ENCODE results near the gene HDGFL3. TPM values are rescaled to one million over a fixed set of nuclear protein-coding genes. Genes with fewer than 3 reads are reported as not detected.

The HDGFL3 gene
- total RNA-seq, 4 donors from 2014 or later, result 3.7 to 47.7 (median 17.1) TPM

DNA sequence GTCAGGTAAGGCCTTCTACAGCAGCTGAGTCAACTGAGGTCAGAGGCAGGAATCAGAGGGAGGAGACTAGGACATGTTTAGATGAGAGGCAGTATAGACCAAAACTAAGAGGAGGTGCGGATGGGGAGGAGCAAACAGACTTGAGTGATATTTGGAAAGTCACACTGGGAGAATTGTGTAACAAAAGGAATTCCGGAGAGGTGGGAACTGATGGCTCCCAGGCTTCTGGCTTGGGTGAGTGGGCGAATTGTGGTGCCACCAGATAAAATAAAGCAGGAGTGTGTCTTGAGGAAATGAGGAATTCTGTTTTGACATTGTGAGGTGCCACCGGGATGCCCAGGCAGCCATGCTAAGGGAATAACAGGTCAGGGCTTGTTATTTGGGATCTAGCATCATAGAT, 103.5 kb downstream of the HDGFL3 start:
- intact Hi-C loops (cut with DNase I), result no loop called here
- no peak for DNase-seq
- Histone ChIP-seq H3K27ac (no peak overlapping the region), H3K27me3 (peaks cover 0 to 71% (median 3%) of the 10 kb centered on the region in 4 donors), H3K4me3 (no peak overlapping the region), H3K4me1 (peaks cover 0 to 24% (median 4%) of the 10 kb centered on the region in 3 donors), H3K36me3 (no peaks in the 10 kb centered on the region), H3K9me3 (no peaks in the 10 kb centered on the region)
- 83 to 87% methylated on average over 4 of the region's 4 CpGs for WGBS, 2 donors
- TF ChIP-seq POLR2A (IDR thresholded peaks at IDR 0.05), result no peak
- TF ChIP-seq, protein P1, sequence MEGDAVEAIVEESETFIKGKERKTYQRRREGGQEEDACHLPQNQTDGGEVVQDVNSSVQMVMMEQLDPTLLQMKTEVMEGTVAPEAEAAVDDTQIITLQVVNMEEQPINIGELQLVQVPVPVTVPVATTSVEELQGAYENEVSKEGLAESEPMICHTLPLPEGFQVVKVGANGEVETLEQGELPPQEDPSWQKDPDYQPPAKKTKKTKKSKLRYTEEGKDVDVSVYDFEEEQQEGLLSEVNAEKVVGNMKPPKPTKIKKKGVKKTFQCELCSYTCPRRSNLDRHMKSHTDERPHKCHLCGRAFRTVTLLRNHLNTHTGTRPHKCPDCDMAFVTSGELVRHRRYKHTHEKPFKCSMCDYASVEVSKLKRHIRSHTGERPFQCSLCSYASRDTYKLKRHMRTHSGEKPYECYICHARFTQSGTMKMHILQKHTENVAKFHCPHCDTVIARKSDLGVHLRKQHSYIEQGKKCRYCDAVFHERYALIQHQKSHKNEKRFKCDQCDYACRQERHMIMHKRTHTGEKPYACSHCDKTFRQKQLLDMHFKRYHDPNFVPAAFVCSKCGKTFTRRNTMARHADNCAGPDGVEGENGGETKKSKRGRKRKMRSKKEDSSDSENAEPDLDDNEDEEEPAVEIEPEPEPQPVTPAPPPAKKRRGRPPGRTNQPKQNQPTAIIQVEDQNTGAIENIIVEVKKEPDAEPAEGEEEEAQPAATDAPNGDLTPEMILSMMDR (IDR thresholded peaks at IDR 0.05), result no peak

DNA sequence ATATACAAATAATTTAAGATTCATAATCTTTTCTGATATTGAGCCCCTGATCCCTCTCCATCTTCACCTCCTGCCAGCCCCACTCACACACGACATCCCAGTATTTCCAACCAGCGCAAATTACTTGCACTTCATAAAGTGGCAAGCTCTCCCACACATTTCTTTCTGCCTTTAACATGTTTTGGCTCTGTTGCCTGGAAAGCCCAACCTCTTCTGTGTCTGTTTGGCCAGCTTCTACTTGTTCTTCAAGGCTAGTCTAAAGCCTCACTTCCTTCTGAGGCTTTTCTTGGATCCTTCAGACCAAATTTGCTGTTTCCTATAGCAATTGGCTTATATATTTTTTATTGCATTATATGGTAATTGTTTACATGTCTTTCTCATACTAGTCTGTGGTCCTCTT, 105.3 kb downstream of the HDGFL3 start:
- TF ChIP-seq, protein P1 (IDR thresholded peaks at IDR 0.05), result no peak
- TF ChIP-seq POLR2A (IDR thresholded peaks at IDR 0.05), result no peak
- Histone ChIP-seq H3K27me3 (peaks cover 0 to 56% (median 0%) of the 10 kb centered on the region in 4 donors), H3K9me3 (no peaks in the 10 kb centered on the region), H3K27ac (no peak overlapping the region), H3K36me3 (no peaks in the 10 kb centered on the region), H3K4me3 (no peak overlapping the region), H3K4me1 (peaks cover 0 to 6% (median 0%) of the 10 kb centered on the region in 3 donors)
- no peak for DNase-seq
- 60 to 67% methylated on average over 2 of the region's 2 CpGs for WGBS, 2 donors
- intact Hi-C loops (cut with DNase I), result no loop called here

DNA sequence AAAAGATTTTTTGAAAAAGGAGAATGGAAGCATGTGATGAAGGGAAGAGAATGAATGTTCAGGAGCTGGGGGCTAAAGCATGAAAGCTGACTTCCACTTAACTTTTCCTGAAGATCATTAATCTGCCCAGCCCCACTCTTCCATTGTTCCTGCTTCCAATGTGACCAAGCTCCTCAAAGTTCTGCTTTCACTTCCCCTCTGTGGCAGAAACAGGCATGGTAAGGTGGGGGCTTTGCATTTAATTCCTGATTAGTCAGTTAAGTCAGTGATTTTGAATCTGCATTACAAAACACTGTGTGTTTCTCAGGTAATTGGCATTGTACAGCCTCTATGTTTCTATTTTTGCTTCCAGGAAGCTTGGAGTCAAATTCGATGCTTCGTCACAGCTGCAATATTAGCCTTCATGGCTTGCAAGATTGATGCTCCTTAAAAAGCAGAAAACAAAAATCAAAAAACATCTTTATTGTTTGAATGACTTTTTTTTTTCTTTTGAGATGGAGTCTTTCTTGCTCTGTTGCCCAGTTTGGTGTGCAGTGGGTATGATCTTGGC, 107.5 kb downstream of the HDGFL3 start:
- Histone ChIP-seq H3K9me3 (no peaks in the 10 kb centered on the region), H3K27ac (no peak overlapping the region), H3K27me3 (peaks cover 0 to 45% (median 0%) of the 10 kb centered on the region in 4 donors), H3K4me1 (no peaks in the 10 kb centered on the region), H3K4me3 (no peak overlapping the region), H3K36me3 (no peaks in the 10 kb centered on the region)
- TF ChIP-seq, protein P1 (IDR thresholded peaks at IDR 0.05), result no peak
- no peak for TF ChIP-seq POLR2A (IDR thresholded peaks at IDR 0.05)
- intact Hi-C loops (cut with DNase I), result no loop called here
- 50 to 55% methylated on average over 2 of the region's 2 CpGs for WGBS, 2 donors
- DNase-seq, result no peak

DNA sequence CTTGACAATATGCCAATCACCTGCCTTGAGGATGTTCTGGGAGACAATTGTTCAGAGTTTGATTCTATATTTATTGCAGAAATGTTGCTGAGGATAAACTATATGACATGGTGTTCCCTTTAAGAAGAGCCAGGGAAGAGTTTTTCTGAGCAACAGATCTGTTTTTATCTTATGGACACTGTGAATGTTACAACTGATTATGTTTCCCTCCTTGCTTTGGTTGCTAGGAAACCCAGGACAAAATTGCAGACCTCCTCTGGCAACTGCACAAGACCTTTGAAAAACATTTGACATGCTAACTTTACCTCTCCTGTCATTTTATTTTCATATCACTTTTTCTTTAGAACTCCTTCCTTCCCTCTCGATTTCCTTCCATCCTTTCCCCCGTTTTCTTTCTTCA, 108.3 kb downstream of the HDGFL3 start:
- intact Hi-C loops (cut with DNase I), result no loop called here
- 49 to 78% methylated on average over 2 of the region's 2 CpGs for WGBS, 2 donors
- TF ChIP-seq, protein P1 (IDR thresholded peaks at IDR 0.05), result no peak
- TF ChIP-seq POLR2A (IDR thresholded peaks at IDR 0.05), result no peak
- DNase-seq, result no peak
- Histone ChIP-seq H3K9me3 (no peaks in the 10 kb centered on the region), H3K27ac (no peak overlapping the region), H3K4me3 (no peak overlapping the region), H3K36me3 (no peaks in the 10 kb centered on the region), H3K4me1 (no peaks in the 10 kb centered on the region), H3K27me3 (peaks cover 0 to 39% (median 0%) of the 10 kb centered on the region in 4 donors)

DNA sequence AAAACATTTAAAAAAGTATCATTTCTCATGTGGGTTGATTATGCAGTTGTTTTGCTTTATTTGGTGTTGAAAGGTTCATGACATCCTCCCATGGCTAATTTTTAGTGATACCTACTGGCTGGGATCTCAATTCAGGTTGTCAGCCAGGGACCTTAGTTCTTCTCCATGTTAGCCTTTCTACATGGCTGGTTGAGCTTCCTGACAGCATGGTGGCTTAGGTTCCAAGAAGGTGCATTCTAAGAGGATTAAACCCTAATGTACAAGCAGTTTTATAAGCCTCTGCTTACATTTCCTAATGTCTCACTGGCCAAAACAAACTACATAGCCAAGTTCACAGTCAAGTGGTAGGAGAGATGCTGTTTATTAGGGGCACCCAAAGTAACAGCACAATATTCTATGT, 109.5 kb downstream of the HDGFL3 start:
- no peaks in the 10 kb centered on the region for H3K36me3 ChIP-seq
- peaks cover 0 to 32% (median 0%) of the 10 kb centered on the region in 4 donors for H3K27me3 ChIP-seq
- intact Hi-C loops (cut with DNase I), result no loop called here
- H3K9me3 ChIP-seq, result no peaks in the 10 kb centered on the region
- H3K27ac ChIP-seq, result no peak overlapping the region
- H3K4me1 ChIP-seq, result no peaks in the 10 kb centered on the region
- H3K4me3 ChIP-seq, result no peak overlapping the region
- no peak for DNase-seq
- TF ChIP-seq, protein P1 (IDR thresholded peaks at IDR 0.05), result no peak
- TF ChIP-seq POLR2A (IDR thresholded peaks at IDR 0.05), result no peak

Data from esophagus squamous epithelium (tissue), 5 donors.